ENCODE measurements around the gene NAALADL2.
"Not testable (repeated sequence)": the region's sequence is repeated elsewhere in the genome, so short reads cannot be mapped to it uniquely, and the experiment has no call there.

NAALADL2 gene

DNA sequence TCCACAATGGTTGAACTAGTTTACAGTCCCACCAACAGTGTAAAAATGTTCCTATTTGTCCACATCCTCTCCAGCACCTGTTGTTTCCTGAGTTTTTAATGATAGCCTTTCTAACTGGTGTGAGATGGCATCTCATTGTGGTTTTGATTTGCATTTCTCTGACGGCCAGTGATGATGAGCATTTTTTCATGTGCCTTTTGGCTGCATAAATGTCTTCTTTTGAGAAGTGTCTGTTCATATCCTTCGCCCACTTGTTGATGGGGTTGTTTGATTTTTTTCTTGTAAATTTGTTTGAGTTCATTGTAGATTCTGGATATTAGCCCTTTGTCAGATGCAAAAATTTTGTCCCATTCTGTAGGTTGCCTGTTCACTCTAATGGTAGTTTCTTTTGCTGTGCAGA, 564.7 kb downstream of the NAALADL2 start:
- DNase-seq, ATAC-seq: not testable (repeated sequence)

DNA sequence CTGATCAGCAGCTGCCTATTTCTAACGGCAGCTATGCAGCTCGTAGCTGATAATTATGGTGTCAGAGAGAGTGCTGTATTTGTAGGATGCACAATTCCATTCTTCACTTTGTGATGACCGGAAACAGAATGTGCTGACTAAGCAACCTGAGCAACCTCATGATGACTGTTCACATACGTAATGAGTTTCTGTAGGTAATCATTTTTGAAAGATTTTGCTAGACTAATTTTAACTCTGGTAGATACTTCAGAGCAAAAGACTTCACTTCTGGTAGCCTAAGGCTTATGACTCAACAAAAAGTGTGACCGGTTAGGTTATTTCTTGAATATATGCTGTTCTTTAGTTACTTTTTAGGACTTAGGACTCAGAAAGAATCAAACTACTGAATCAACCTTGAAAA, 567.7 kb downstream of the NAALADL2 start:
- DNase-seq, result no peak
- ATAC-seq, result no peak

DNA sequence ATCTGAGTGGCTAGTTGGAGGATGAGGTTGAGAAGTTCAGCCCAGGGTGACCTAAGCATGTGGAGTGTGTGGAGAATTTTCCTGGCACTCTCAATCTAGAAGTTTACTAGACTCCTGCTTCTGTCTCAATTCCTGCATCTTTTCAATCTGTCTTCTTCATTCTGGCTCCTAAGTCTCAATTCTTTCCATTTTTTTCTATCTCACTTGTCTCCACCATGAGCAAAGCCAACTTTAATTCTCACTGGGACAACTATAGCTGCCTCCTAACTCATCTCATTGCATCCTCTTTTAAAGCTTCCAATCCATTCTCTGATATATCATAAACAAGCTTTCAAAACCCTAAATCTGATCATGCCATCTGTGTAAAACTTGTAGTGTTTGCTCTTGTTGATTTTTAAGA, 569.3 kb downstream of the NAALADL2 start:
- ATAC-seq (no peak), DNase-seq (no peak)

DNA sequence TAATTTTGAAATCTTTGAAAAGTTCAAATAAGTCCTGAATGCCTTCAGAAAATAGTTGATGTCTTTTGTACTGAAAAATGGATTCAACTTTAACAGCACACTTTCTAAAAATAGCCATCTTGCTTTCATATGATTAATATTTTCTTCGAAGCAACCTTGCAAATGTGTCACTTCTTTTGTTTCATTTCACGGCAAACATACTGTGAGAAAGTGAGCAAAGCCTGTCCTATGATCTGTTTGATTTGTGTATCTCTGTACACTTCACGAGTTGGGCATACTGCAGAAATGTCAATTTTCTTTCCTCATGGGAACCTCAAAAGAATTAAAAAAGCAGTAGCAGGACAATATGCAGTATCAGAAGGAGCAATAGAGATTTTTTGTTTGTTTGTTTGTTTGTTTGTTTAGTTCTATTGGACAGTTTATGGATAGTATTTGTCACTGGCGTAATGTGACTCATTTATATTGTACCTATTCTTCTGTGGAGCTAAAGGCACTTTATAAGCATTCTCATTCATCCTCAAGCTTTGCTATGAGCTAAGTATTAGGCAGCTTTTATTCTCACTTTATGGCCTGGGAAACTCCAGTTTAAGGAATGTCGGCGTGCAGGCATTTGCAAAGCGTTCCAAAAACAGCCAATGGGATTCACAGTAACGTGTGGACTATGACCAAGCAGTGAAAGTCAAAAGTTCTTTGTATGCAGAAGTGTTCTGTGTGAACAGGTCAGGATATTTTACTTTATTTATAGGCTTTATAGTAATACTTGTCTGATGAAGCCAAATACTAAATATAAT, 572.0 kb downstream of the NAALADL2 start:
- DNase-seq (no peak), ATAC-seq (no peak)

DNA sequence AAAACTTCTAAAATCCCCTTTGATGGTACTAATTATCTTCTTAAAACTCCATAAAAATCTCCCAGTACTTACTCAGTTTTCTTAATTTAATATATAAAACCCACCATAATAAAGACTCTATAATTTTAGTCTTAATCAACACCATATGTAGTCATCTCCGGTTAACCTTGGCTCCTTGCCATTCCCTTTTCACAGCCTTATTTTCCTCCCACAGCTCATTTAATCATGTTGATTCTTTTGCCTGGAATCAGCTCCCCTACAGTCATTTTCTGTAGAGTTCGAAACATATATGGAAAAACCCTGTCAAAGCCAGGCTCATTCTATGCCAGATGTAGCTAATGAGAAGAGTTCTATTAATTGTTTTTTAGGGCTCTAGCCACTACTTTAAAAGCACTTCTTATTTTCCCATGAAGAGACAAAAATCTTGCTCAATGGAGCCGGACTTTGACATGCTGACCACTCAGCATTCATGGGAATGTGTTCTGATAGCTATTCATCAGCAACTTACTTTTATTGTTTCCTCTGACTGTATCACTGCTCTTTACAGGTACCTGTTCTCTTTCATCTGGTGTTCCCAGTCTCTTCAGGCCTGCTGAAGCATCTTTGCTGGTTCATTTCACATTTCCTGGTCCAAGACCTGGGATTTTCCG, 573.4 kb downstream of the NAALADL2 start:
- ATAC-seq, result no peak
- DNase-seq, result no peak

DNA sequence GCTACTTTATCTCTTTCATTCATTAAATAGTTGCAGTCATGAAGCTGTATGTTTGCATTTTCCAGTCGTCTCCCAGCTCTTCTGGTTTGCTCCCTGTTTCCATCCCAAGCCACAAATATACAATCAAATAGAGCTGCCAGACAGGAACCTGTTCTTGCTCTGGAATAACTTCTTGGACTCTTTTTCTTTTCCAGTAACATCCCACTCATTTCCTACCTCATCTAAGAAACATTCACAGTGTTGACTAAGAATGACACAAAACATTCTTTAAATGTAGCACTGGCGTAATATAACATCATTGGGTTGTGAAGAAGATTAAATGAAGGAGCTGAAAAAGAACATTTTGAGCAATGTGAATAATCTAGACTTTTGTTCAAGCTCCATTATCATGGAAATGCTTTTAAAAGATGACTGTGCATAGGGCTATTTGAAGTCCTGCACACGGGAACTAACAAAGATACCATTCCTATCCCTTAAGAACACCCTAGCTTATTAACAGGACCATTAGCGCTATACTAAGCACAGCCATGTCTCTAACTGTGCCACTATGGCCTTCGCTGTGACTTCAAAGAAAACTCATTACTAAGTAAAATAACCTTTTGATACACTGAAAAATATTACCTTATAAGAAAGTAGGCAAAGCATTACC, 574.0 kb downstream of the NAALADL2 start:
- DNase-seq (no peak), ATAC-seq (no peak)

DNA sequence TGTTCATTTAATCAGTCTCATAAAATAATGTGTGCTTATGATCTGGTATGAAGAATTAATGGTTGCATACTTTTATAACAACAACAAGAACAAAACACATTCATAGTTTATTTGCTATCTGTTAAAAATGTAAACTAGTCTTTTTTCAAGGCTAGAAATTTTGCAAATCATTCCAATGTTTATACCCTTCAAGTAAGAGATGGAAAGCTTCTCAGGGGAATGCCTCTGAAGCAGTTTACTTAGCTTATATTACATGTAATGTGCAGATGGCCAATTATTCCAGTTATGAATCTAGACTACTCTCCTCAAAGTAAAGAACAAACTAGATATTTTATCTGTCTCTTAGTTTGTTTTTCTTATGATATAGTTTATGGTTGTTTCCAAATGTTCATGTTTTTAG, 575.4 kb downstream of the NAALADL2 start:
- ATAC-seq (no peak), DNase-seq (no peak)

DNA sequence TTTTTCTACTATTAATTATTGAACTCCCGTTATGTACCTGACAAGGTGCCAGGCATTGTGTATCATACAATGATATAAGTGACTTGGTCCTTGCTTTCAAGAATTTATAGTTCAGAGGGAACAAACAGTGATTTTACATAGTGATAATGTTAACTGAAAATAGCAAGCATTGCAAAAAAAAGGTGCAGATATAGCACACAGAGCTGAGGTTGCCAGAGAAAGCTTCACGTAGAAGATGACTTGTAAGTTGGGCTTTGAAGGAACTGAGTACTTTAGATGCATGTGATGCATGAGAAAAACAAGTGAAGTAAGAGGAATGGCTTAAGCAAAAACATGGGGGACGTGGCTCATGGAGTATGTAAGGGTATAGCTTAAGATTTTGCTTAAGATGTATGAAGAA, 584.5 kb downstream of the NAALADL2 start:
- DNase-seq, result no peak
- ATAC-seq, result no peak

DNA sequence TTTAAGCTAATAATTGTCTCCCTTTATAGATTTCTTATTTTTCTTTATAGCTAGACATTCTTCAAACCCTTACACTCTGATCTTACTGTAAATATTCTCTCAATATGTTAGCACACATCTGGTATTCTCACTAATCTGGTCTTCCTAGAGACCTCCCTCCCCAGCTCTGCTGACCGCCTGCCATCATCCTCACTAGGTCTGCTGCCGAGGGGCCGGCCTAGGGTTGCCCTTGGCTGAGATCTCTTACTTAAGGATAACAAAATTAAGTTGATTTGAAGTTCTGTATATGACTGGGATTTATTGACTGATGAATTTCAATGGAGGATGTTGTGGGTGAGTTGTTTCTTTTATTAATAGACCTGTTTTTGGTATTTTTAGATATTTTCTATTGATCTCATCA, 586.6 kb downstream of the NAALADL2 start:
- DNase-seq (no peak), ATAC-seq (no peak)

DNA sequence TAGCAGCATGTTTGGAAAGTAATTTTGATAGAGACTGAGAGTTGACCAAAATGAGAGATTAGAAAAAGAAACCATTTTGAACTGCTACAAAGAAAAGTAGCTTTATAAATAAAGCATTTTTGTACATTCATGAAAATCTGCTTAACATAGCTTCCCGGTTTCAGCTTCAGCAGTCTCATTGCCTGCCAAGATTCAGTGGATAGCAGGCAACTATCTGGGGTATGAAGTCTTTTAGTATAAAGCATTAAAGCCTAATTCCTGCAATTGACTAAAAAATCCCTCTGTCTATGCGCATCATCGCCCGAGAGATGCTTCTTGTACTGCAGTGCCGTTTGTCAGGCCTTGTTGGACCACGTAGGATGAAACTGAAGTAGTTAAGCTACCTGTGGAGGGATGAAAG, 588.4 kb downstream of the NAALADL2 start:
- DNase-seq (no peak), ATAC-seq (no peak)

DNA sequence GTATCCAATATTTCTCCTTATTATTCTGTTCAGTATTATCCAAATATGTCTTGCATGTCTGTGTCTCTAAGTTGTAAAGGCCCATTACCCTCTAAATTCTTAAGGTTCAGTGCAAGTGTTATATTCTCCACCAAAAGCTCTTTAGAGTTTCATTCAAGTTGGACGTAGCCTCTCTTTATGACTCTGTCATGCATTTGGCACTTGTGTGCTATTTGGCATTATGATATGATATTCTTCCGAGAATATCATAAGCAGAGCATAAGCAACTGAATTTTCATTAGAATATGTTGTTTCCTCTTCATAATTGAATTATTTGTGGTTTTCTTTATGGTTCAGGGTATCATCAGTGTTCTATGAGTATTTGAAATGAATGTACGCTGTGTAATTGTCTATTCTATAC, 594.2 kb downstream of the NAALADL2 start:
- no peak for DNase-seq
- no peak for ATAC-seq

DNA sequence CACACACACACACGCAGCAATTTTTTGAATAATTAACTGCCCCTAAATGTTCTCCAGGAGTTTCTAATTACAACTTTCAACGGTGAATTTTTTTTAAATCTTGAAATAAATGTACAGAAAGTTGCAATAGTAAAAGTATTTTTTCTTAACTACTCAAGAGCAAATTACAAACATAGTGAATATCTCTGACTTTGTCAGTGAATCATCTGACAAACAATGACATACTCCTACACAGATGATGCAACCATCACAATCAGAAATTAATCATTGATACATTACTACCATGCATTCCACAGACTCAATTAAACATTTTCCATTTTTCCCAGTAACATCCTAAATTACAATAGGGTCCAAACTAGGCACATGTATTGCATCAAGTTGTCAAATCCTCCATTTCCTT, 597.3 kb downstream of the NAALADL2 start:
- ATAC-seq (no peak), DNase-seq (no peak)

DNA sequence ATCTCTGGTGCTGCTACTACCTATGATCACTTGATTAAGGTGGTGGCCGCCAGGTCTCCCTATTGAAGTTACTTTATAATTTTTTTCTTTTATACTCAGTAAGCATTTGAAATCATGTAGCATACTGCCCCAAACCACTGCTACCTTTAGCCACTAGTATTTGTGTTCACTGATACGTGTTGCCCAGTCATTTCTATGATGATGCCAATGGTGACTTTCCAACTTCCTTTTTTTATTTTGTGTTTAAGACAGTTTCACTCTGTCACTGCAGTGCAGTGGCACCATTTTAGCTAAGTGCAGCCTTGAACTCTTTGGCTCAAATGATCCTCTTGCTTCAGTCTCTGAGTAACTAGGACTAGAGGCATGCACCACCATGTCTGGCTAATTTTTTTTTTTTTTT, 598.2 kb downstream of the NAALADL2 start:
- ATAC-seq (no peak), DNase-seq (no peak)

DNA sequence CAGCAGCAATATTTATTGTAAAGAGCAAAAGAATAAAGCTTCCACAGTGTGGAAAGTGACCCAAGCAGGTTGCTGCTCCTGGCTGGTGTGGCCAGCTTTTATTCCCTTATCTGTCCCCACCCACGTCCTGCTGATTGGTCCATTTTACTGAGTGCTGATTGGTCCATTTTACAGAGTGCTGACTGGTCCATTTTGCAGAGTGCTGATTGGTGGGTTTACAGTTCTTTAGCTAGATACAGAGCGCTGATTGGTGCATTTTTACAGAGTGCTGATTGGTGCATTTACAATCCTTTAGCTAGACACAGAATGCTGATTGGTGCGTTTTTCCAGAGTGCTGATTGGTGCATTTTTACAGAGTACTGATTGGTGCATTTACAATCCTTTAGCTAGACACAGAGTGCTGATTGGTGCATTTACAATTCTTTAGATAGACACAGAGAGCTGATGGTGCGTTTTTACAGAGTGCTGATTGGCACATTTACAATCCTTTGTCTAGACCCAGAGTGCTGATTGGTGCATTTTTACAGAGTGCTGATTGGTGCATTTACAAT, 601.8 kb downstream of the NAALADL2 start:
- not testable (repeated sequence) for ATAC-seq, DNase-seq

DNA sequence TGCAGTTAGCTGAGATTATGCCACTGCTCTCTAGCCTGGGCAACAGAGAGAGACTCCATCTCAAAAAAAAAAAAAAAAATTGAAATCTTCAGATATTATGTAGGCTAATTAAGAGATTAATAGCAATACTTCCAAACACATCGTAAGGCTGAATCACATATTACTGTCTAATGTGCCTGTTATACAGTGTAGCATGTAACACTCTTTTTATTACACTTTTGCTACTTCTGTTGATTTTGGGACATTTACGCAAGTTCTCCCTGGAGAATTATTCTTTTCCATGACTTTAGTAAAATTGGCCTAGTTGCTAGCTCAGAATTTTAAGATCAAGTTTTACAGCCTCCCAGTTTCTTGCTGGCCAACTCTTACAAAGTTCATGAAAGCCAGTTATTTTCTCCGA, 605.2 kb downstream of the NAALADL2 start:
- ATAC-seq (no peak), DNase-seq (no peak)

DNA sequence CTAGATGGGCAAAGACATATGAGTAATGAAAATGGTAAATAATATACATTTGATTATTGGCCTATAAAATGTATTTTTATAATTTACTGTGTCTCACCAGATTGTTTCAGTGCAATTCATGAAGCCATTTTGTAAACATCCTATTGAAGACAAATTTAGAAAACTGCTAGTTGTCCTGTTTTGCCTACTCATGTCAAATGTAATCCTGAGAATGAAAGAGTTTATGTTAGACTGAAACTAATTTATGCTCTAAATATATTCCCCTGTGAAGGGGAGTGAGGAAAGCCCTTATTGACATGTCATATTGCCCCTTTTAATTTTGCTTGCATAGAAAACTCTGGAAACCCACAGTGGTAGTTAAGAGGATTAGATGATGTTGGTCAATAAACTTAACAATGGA, 610.0 kb downstream of the NAALADL2 start:
- ATAC-seq (no peak), DNase-seq (no peak)

DNA sequence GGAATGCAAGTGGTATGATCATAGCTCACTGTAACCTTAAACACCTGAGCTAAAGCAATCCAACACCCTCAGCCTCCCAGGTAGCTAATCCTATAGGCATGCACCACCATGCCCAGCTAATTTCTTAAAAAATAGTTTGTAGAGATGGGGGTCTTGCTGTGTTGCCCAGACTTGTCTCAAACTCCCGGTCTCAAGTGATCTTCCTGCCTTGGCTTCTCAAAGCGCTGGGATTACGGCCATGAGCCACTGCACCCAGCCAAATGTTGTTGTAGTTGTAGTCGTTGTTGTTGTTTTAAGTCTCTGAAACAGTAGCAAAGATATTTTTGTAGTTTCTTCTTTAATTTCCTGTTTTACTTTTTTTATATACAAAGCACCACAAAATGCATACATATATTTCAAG, 616.6 kb downstream of the NAALADL2 start:
- DNase-seq, result no peak
- ATAC-seq, result no peak

DNA sequence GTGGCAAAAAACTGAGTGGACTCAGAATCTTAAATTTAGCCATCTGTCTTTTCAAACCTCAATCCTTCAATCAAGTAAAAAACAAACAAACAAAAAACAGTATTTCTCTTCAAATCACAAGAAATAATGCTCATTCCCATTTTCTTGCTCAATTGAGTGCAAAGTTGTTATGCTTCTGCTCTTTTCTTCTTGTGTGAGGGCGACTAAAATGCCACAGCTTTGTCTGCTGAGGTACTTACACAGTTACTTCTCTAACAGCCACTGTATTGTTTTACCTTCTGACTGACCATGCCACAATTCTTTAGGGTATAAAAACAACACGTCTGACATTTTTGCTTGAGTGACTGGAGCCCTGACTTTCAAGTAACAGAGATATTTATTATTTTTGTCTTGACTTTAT, 617.4 kb downstream of the NAALADL2 start:
- DNase-seq, result no peak
- ATAC-seq, result no peak

DNA sequence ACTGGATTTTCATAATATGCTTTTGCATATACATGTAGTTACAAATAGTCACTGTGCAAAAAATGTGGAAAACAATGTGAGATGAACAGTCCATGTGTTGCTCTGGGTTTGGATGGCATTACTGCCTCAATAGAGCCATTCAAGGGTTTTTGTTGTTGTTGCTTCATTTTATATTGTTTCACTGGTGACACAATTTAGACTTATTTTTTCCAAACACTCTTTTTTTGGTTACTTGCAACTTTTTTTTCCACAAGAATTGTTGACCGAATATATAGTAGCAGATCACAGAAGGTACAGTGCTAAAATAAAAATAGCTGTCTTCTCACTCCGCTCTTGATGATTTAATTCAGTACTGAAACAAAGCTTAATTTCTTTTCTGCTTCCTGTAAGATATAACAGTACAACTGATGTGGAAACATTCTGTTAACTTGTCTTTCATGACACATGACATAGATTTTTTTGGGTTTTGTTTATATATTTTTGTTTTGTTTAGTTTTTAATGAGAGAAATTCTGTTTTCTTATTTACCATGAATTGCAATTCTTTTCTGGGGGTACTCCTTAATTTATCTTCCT, 618.6 kb downstream of the NAALADL2 start:
- no peak for DNase-seq
- ATAC-seq, result no peak

DNA sequence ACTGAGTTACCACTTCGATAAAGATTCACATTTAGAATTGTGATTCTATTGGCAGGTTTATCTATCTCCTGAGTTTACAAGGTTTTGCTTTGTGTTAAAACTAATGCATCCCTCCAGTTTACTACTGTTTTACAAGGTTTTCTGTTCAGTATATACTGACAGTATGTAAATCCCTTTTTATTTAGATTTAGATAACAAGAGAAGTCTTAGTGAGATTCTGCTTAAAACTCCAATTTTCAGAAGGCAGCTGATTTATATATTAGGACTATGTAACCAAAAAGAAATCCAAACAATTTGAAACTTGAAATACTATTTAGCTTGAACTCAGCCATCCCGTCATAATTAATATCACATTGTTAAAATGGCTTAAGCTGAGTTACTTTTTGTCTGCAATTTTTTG, 619.2 kb downstream of the NAALADL2 start:
- ATAC-seq, result no peak
- DNase-seq, result no peak

DNA sequence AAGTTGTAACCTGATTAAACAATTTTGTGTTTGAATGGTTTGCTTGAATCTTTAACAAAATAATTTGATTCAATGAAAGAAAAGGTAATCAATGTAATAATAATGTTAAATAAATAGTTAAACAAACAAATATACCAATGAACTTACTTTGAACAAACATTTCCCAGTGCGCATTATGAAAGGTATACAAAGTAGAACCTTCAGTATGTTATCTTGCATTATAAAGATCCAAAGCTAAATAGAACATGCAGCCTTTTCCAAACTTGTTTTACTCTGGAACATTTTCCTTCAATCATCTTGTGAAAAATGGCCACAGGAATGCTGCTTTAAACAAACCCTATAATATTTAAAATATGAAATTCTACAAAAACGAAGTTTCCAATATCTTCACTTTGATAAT, 620.0 kb downstream of the NAALADL2 start:
- no peak for DNase-seq
- ATAC-seq, result no peak

DNA sequence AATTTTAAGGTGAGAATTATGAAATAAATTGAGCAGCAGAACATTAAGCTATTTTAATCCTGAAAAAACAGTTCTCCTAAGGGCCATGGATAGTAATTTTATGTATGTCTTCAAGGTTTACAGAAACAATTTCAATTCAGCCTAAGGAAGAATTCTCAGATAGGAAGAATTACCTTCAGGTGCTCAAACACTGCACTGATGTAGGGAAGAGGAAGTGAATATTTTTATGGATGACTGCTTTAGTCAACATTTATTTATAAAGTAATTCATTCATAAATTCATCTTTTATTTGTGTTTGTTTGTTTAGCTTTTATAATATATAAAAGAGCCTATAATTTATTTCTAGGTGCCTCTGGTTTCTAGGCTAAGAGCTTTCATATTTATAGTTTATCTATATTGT, 620.7 kb downstream of the NAALADL2 start:
- ATAC-seq, result no peak
- no peak for DNase-seq

DNA sequence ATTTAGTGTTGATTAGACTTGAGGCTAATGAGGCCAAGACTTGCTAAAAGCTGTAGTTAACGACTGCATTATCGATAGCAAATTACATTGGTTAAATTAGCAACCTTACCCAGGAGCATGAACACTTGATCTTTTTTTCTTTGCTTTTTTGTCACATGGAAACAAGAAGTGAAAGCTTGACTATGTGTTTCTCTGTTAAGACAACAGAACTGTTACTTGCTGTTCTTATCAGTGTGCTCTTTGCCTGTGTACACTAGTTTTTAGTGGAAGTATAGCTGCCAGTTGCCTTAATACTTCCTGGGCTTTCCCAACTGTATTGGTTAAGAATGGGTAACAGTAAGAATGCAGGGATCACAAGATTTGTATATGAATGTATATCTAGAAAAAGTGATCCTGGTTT, 625.5 kb downstream of the NAALADL2 start:
- no peak for ATAC-seq
- no peak for DNase-seq
